Measurements from ENCODE around the gene KCND3. TPM values are rescaled to one million over a fixed set of nuclear protein-coding genes. Genes with fewer than 3 reads are reported as not detected.

Gene KCND3
- total RNA-seq, 4 donors from 2014 or later = 1.0 to 6.9 (median 3.9) TPM

DNA sequence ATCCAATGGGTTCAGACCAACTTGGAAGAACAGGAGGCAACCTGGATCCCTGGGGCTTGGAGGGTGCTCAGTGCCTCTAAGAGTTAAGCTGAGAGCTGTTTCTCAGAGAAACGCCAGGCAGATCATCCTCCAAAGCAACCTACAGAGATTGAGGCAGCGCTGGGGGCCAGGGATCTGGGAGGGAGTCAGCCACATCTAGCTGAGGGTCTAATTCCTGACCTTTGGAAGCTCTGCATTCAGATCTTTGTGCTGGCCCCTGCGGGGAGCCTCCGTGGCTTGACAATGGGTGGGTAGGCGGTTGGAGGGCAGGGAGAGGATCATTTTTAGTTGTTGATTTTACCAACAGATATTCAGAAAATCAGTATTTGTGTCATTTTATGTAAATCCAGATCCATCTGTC, 154.5 kb downstream of the KCND3 start:
- no peaks in the 10 kb centered on the region for H3K27me3 ChIP-seq
- no peak overlapping the region for H3K27ac ChIP-seq
- no peaks in the 10 kb centered on the region for H3K9me3 ChIP-seq
- no peak for TF ChIP-seq POLR2A (IDR thresholded peaks at IDR 0.05)
- no peak for TF ChIP-seq EP300 (IDR thresholded peaks at IDR 0.05)
- TF ChIP-seq, protein P1, sequence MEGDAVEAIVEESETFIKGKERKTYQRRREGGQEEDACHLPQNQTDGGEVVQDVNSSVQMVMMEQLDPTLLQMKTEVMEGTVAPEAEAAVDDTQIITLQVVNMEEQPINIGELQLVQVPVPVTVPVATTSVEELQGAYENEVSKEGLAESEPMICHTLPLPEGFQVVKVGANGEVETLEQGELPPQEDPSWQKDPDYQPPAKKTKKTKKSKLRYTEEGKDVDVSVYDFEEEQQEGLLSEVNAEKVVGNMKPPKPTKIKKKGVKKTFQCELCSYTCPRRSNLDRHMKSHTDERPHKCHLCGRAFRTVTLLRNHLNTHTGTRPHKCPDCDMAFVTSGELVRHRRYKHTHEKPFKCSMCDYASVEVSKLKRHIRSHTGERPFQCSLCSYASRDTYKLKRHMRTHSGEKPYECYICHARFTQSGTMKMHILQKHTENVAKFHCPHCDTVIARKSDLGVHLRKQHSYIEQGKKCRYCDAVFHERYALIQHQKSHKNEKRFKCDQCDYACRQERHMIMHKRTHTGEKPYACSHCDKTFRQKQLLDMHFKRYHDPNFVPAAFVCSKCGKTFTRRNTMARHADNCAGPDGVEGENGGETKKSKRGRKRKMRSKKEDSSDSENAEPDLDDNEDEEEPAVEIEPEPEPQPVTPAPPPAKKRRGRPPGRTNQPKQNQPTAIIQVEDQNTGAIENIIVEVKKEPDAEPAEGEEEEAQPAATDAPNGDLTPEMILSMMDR (IDR thresholded peaks at IDR 0.05) = no peak
- WGBS, 2 donors = 73 to 77% methylated on average over 5 of the region's 5 CpGs
- H3K4me1 ChIP-seq = no peaks in the 10 kb centered on the region
- H3K36me3 ChIP-seq = no peaks in the 10 kb centered on the region
- H3K4me3 ChIP-seq = no peak overlapping the region
- DNase-seq (ENCODE audit: low spot score in 2 of 2) = no peak

DNA sequence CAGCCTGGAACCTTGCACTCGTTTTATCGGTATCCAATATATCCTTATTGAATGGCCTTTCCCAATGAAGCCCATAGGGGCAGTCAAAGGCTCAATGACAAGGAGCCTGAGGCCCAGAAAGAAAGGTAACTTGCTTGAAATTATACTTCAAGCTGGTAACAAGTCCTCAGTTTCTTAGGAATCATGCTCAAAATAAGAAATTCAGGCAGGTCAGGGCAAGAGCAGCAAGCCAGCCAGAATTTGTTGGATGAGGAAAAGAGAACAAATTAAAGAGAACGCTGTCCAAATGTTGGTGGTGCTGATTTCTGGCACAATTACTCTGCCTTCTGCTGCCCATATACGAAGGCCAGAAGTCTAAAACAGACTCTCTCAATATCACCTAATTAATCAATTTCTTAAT, 156.1 kb downstream of the KCND3 start:
- no peak for DNase-seq (ENCODE audit: low spot score in 2 of 2)
- Histone ChIP-seq H3K36me3 (no peaks in the 10 kb centered on the region), H3K27ac (no peak overlapping the region), H3K4me3 (no peak overlapping the region), H3K27me3 (no peaks in the 10 kb centered on the region), H3K4me1 (no peaks in the 10 kb centered on the region), H3K9me3 (no peaks in the 10 kb centered on the region)
- 64% methylated on average over 4 of the region's 4 CpGs for WGBS, 2 donors
- no peak for TF ChIP-seq POLR2A (IDR thresholded peaks at IDR 0.05)
- no peak for TF ChIP-seq EP300 (IDR thresholded peaks at IDR 0.05)
- TF ChIP-seq, protein P1 (IDR thresholded peaks at IDR 0.05) = no peak

DNA sequence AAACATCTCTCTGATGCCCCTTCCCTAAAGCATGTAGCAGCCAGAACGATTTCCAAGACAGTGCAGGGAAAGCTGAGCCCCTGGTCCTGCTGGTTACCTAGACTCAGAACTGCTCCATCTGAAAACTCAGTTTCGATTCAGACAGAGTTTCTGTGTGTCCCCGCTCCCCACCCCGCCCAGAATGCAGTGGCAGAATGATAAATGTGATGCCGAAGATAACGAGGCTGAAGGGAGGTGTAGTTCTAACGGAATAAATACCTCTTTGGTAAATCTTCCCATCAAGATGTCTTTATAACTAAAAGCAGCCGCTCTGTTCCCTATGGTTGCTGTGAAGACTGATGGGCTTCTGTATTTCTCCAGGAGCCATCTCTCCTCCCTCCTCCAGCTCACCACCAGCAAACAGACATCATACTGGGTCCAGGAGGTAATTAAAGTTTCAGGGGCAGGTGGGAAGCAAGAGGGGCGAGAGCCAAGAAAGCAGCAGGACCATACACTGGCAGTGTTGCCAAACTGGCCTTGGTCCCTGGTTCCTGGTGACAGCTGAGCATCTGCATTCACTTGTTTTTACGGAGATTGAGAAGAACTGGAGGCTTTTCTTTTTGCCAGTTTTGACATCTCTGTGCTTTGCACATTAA, 156.8 kb downstream of the KCND3 start:
- 73 to 79% methylated on average over 10 of the region's 10 CpGs for WGBS, 2 donors

DNA sequence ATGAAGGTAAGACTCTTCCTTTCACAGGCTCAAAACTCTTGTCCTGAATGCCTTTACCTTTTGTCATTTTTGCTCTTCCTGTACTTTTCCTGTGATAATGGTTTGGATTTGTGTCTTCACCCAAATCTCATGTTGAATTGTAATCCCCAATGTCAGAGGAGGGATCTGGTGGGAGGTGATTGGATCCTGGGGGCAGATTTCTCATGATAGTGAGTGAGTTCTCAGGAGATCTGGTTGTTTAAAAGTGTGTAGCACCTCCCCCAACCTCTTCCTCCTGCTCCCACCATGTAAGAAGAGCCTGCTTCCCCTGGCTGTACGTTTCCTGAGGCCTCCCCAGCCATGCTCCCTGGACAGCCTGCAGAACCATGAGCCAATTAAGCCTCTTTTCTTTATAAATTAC, 158.3 kb downstream of the KCND3 start:
- TF ChIP-seq POLR2A (IDR thresholded peaks at IDR 0.05) (no peak), EP300 (IDR thresholded peaks at IDR 0.05) (no peak)
- TF ChIP-seq, protein P1 (IDR thresholded peaks at IDR 0.05) = no peak

More for the DNA sequence above, 156.8 kb downstream of the KCND3 start:
- DNase-seq (ENCODE audit: low spot score in 2 of 2) = no peak
- TF ChIP-seq EP300 (IDR thresholded peaks at IDR 0.05) = no peak
- TF ChIP-seq POLR2A (IDR thresholded peaks at IDR 0.05) = no peak
- TF ChIP-seq, protein P1 (IDR thresholded peaks at IDR 0.05) = no peak
- Histone ChIP-seq H3K4me1 (no peaks in the 10 kb centered on the region), H3K9me3 (no peaks in the 10 kb centered on the region), H3K27me3 (no peaks in the 10 kb centered on the region), H3K27ac (no peak overlapping the region), H3K4me3 (no peak overlapping the region), H3K36me3 (no peaks in the 10 kb centered on the region)

DNA sequence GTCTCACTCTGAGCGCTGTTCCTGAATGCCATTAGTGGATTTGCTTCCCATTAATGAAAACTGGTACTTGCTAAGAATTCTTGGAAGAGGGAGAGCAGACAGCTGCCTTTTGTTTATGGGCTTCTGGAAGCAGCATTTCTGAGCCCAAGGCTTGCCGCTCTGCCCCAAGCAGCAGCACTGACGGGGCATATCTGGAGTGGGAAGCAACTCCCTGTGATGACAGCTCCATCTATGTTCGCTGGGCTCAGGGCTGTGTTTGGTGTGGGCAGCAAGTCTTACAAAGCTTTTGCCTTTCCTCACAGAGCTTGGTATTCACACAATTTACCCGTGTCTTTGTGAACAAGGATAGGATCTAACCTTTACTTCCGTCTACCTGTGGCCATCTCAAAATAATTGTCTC, 161.5 kb downstream of the KCND3 start:
- DNase-seq (ENCODE audit: low spot score in 2 of 2) = no peak
- WGBS, 2 donors = 55 to 59% methylated on average over 6 of the region's 6 CpGs

More for the DNA sequence above, 158.3 kb downstream of the KCND3 start:
- Histone ChIP-seq H3K27me3 (no peaks in the 10 kb centered on the region), H3K4me1 (no peaks in the 10 kb centered on the region), H3K36me3 (no peaks in the 10 kb centered on the region), H3K4me3 (no peak overlapping the region), H3K27ac (no peak overlapping the region), H3K9me3 (no peaks in the 10 kb centered on the region)
- WGBS, 2 donors = 8 to 12% methylated on average over 1 of the region's 1 CpG
- no peak for DNase-seq (ENCODE audit: low spot score in 2 of 2)

More for the DNA sequence above, 161.5 kb downstream of the KCND3 start:
- Histone ChIP-seq H3K4me1 (no peaks in the 10 kb centered on the region), H3K27me3 (no peaks in the 10 kb centered on the region), H3K36me3 (no peaks in the 10 kb centered on the region), H3K4me3 (no peak overlapping the region), H3K27ac (no peak overlapping the region), H3K9me3 (peaks cover 0 to 8% (median 0%) of the 10 kb centered on the region in 4 donors)
- TF ChIP-seq EP300 (IDR thresholded peaks at IDR 0.05) = no peak
- TF ChIP-seq, protein P1 (IDR thresholded peaks at IDR 0.05) = no peak
- no peak for TF ChIP-seq POLR2A (IDR thresholded peaks at IDR 0.05)

Data from tibial nerve (tissue), 4 donors.